DOHH2 (cell line): ENCODE measurements around the gene OR10G4.

Source experiments
- H3F3A ChIP-seq: fragments of 200-600 bp; sonication (generic), shearing (Covaris generic); 2 replicates; pipeline ENCODE4 v1.6.0; 2016; ENCODE audit warnings: antibody characterized with exemption, mild to moderate bottlenecking; ENCODE audit not compliant: control insufficient read depth, insufficient read depth
- H3K27ac ChIP-seq: fragments of 200-600 bp; sonication (generic); 2 replicates; pipeline ENCODE4 v1.5.1; 2014; ENCODE audit warnings: low read depth, mild to moderate bottlenecking, low read length, moderate library complexity
- H3K27me3 ChIP-seq: fragments of 200-600 bp; sonication (generic); 2 replicates; pipeline ENCODE4 v1.6.1; 2014; ENCODE audit warnings: mild to moderate bottlenecking, low read length, mixed read lengths; ENCODE audit not compliant: control insufficient read depth
- H3K36me3 ChIP-seq: fragments of 200-600 bp; sonication (generic); 2 replicates; pipeline ENCODE4 v1.6.1; 2014; ENCODE audit warnings: mild to moderate bottlenecking, low read length, moderate library complexity, mixed read lengths; ENCODE audit not compliant: control insufficient read depth
- H3K4me1 ChIP-seq: fragments of 200-600 bp; sonication (generic); 2 replicates; pipeline ENCODE4 v1.6.1; 2014; ENCODE audit warnings: mild to moderate bottlenecking, low read length, mixed read lengths; ENCODE audit not compliant: control insufficient read depth
- H3K4me2 ChIP-seq: fragments of 200-600 bp; sonication (generic); 2 replicates; pipeline ENCODE4 v1.6.0; 2014; ENCODE audit warnings: mild to moderate bottlenecking, low read length, moderate library complexity
- H3K4me3 ChIP-seq: fragments of 200-600 bp; sonication (generic); 2 replicates; pipeline ENCODE4 v1.5.1; 2014; ENCODE audit warnings: mild to moderate bottlenecking, low read length, mixed read lengths
- H3K79me2 ChIP-seq: fragments of 200-600 bp; sonication (generic); 2 replicates; pipeline ENCODE4 v1.6.1; 2014; ENCODE audit warnings: mild to moderate bottlenecking, low read length, mixed read lengths; ENCODE audit not compliant: control insufficient read depth
- H3K9me2 ChIP-seq: fragments of 200-600 bp; sonication (generic); replicated peaks from 2 replicates; pipeline ENCODE4 v1.6.1; 2014; ENCODE audit warnings: mild to moderate bottlenecking, low read length, mixed read lengths; ENCODE audit not compliant: control insufficient read depth
- H3K9me3 ChIP-seq: fragments of 200-600 bp; sonication (generic); 2 replicates; pipeline ENCODE4 v1.6.1; 2014; ENCODE audit warnings: antibody characterized with exemption, low read length, mixed read lengths; ENCODE audit not compliant: control insufficient read depth, insufficient read depth
- H4K20me1 ChIP-seq: fragments of 200-600 bp; sonication (generic); 2 replicates; pipeline ENCODE4 v1.6.0; 2014; ENCODE audit warnings: low read depth, mild to moderate bottlenecking, antibody characterized with exemption, low read length, moderate library complexity; ENCODE audit not compliant: control insufficient read depth, insufficient read depth
- EZH2phosphoT487 ChIP-seq: fragments of 200-600 bp; sonication (generic); IDR thresholded peaks from 2 replicates; pipeline ENCODE4 v1.6.1; 2017; ENCODE audit warnings: borderline replicate concordance, mild to moderate bottlenecking, antibody characterized with exemption, low read length, moderate library complexity, mixed read lengths
- TF ChIP-seq, protein P1 (sequence below): fragments of 200-600 bp; sonication (generic); IDR thresholded peaks from one replicate; pipeline ENCODE4 v1.5.1; 2014; ENCODE audit warnings: antibody characterized with exemption, mild to moderate bottlenecking, low read depth, low read length; ENCODE audit not compliant: poor library complexity, severe bottlenecking

OR10G4 gene

DNA sequence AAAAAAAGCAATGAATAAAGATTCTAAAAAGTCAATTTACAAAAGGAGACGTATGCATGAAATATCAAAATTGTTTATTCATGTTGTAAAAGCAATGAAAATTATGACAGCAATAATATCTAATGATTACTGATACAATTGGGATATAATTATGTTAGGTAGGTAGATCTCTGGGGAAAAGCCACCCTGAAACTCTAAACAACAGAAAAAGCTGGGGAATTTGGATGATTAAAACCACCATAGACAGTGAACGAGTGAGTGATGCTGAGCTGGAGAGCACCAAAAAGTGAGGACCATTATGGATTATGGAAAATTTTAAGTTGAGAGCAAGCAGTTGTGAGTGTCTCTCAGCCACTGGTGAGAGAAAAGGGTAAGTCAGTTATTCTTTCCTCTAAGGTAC is 13.7 kb downstream of the OR10G4 start, which contains the start of gene OR10G8:
Gene OR10G8, plus strand, starts transcription at position 301 of the 400 bp plus-strand sequence. CDS start 2,825 bp downstream, outside the sequence.
- Histone ChIP-seq H3K4me2 (no peak within 1 kb of the TSS), H3K9me3 (no peaks in the 10 kb centered on the region), H3K79me2 (no peaks in the 10 kb centered on the region), H4K20me1 (no peaks in the 10 kb centered on the region), H3K4me1 (no peaks in the 10 kb centered on the region), H3K4me3 (no peak within 1 kb of the TSS), H3K9me2 (no peaks in the 10 kb centered on the region), H3F3A (no peaks in the 10 kb centered on the region), H3K27ac (no peak within 1 kb of the TSS), H3K27me3 (no peaks in the 10 kb centered on the region), H3K36me3 (no peaks in the 10 kb centered on the region)
- TF ChIP-seq, protein P1, sequence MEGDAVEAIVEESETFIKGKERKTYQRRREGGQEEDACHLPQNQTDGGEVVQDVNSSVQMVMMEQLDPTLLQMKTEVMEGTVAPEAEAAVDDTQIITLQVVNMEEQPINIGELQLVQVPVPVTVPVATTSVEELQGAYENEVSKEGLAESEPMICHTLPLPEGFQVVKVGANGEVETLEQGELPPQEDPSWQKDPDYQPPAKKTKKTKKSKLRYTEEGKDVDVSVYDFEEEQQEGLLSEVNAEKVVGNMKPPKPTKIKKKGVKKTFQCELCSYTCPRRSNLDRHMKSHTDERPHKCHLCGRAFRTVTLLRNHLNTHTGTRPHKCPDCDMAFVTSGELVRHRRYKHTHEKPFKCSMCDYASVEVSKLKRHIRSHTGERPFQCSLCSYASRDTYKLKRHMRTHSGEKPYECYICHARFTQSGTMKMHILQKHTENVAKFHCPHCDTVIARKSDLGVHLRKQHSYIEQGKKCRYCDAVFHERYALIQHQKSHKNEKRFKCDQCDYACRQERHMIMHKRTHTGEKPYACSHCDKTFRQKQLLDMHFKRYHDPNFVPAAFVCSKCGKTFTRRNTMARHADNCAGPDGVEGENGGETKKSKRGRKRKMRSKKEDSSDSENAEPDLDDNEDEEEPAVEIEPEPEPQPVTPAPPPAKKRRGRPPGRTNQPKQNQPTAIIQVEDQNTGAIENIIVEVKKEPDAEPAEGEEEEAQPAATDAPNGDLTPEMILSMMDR, result no peak
- TF ChIP-seq EZH2phosphoT487, result no peak

DNA sequence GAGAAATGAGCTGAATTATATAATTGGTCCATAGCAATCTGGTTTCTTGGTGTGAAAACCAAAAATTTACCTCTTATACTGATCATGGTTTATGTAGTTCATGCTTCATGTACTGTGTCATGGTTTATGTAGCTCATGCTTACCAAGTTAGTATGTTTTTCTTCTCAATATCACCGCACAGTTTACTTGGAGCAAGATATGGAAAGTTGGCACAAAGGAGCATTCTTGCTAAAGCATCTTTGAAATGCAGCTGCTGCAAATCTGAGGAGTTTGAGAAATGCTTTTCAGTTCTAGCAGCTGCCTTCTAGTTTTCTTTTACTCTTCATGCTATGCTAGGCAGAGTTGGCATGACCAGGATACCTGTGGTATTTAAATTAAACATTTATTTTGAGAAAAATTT is 23.9 kb downstream of the OR10G4 start:
- TF ChIP-seq, protein P1, result no peak

DNA sequence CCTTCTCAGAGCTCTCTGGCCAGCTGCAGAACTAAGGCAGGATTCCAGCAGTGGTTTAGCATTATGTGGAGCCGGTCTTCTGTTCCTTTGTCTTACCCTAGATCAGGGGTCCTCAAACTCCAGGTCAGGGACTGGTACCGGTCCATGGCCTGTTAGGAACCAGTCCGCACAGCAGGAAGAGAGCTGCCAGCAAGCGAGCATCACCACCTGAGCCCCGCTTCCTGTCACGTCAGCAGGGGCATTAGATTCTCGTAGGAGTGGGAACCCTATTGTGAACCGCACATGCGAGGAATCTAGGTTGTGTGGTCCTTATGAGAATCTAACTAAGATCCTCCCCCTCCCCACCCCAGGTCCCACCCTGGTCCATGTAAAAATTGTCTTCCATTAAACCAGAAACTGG is 26.8 kb downstream of the OR10G4 start:
- Histone ChIP-seq H3K4me1 (no peaks in the 10 kb centered on the region), H3K36me3 (no peaks in the 10 kb centered on the region), H3K9me2 (no peaks in the 10 kb centered on the region), H3K27ac (no peak overlapping the region), H3K79me2 (no peaks in the 10 kb centered on the region), H4K20me1 (no peaks in the 10 kb centered on the region), H3K4me3 (no peak overlapping the region), H3K27me3 (no peaks in the 10 kb centered on the region), H3K4me2 (no peak overlapping the region), H3F3A (no peaks in the 10 kb centered on the region), H3K9me3 (no peaks in the 10 kb centered on the region)
- no peak for TF ChIP-seq EZH2phosphoT487
- TF ChIP-seq, protein P1, result no peak

More for the DNA sequence above, 23.9 kb downstream of the OR10G4 start:
- Histone ChIP-seq H3F3A (no peaks in the 10 kb centered on the region), H3K27ac (no peak overlapping the region), H3K4me2 (no peak overlapping the region), H3K27me3 (no peaks in the 10 kb centered on the region), H4K20me1 (no peaks in the 10 kb centered on the region), H3K9me2 (no peaks in the 10 kb centered on the region), H3K9me3 (no peaks in the 10 kb centered on the region), H3K4me1 (no peaks in the 10 kb centered on the region), H3K4me3 (no peak overlapping the region), H3K36me3 (no peaks in the 10 kb centered on the region), H3K79me2 (no peaks in the 10 kb centered on the region)

DNA sequence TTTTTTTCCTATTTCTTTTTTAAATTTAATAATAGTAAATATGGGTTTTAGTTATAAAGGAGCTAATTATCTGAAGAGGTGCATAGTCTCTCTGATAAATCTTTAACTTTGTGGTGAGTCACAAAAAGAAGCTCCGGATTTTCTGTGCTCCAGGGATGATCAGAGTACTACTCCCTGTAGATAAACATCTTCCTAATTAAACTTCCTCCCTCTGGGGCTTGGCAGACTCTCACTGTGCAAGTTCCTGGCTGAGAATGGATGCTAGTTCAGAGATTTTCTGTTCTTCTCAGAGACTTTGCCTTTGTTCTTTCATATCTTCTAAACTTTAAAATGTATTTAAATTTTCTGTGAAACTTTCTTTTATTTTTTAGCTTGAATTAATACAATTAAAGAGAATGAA is 28.5 kb downstream of the OR10G4 start, which contains the start of gene OR10G7:
Gene OR10G7, minus strand, starts transcription at position 72 of the 400 bp plus-strand sequence. CDS start 2,324 bp downstream, outside the sequence.
- no peaks in the 10 kb centered on the region for H3K27me3 ChIP-seq
- H3K9me2 ChIP-seq, result no peaks in the 10 kb centered on the region
- TF ChIP-seq EZH2phosphoT487, result no peak
- TF ChIP-seq, protein P1, result no peak
- H3F3A ChIP-seq, result no peaks in the 10 kb centered on the region
- H3K4me1 ChIP-seq, result no peaks in the 10 kb centered on the region
- H3K79me2 ChIP-seq, result no peaks in the 10 kb centered on the region
- no peaks in the 10 kb centered on the region for H3K9me3 ChIP-seq
- no peaks in the 10 kb centered on the region for H4K20me1 ChIP-seq
- no peak within 1 kb of the TSS for H3K4me3 ChIP-seq
- no peak within 1 kb of the TSS for H3K4me2 ChIP-seq
- no peak within 1 kb of the TSS for H3K27ac ChIP-seq
- H3K36me3 ChIP-seq, result no peaks in the 10 kb centered on the region
